ENCODE results near the gene INPP5D. TPM values are rescaled to one million over a fixed set of nuclear protein-coding genes. Genes with fewer than 3 reads are reported as not detected.

Gene INPP5D
- total and polyA plus RNA-seq, 7 experiments from 2014 or later: 41.0 to 232 (median 122) TPM

DNA sequence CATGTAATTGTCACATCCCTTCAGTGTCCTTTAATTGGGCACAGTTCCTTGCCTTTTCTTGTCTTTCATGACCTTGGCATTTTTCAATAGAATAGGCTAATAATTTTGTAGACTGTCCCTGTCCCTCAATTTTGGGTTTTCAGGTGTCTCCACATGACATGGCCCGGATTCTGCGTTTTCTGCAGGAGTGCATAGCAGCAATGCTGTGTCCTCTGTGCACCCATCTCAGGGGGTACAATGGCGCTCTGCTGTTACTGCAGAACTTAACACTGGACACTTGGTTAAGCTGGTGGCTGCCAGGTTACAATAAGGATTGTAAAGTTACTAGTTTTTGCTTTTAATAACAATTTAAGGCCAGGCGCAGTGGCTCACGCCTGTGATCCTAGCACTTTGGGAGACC, 51.3 kb downstream of the INPP5D start:
- intact Hi-C loops (cut with micrococcal nuclease): no loop called here
- peaks cover 24 to 49% of the 10 kb centered on the region in 2 donors for H3K4me1 ChIP-seq (ENCODE audit: control insufficient read depth in 2 of 2, insufficient read depth in 2 of 2, low read length in 2 of 2)
- H3K9me3 ChIP-seq (ENCODE audit: control insufficient read depth in 2 of 3, low read length in 3 of 3): no peaks in the 10 kb centered on the region
- Mint-ChIP-seq H3K4me1 (peaks cover 39 to 91% (median 83%) of the 10 kb centered on the region in 7 donors), H3K9me3 (no peaks in the 10 kb centered on the region), H3K27ac (peak overlapping the region in 2 of 9 donors; percentile 60 to 75), H3K27me3 (no peaks in the 10 kb centered on the region), H3K36me3 (peaks cover 0 to 16% (median 0%) of the 10 kb centered on the region in 5 donors), H3K4me3 (peak overlapping the region in 2 of 10 donors; percentile 19 to 20)
- DNase-seq (no peak), ATAC-seq (no peak)
- no peaks in the 10 kb centered on the region for H3K27me3 ChIP-seq (ENCODE audit: control insufficient read depth in 2 of 2, insufficient read depth in 2 of 2, low read length in 2 of 2)
- POLR2A ChIA-PET: no interaction called here
- no peak overlapping the region for H3K4me3 ChIP-seq (ENCODE audit: low read length)
- H3K36me3 ChIP-seq (ENCODE audit: control insufficient read depth in 2 of 3, insufficient read depth in 3 of 3, low read length in 3 of 3): peaks cover 0 to 5% (median 0%) of the 10 kb centered on the region in 3 experiments
- CTCF ChIA-PET: no interaction called here
- H3K27ac ChIP-seq (ENCODE audit: low read depth, low read length): no peak overlapping the region

GRCh38 chr2:233112329-233112728, 52.2 kb downstream of the INPP5D start:
- Histone ChIP-seq H3K4me1 (ENCODE audit: control insufficient read depth in 2 of 2, insufficient read depth in 2 of 2, low read length in 2 of 2) (peaks cover 24 to 48% of the 10 kb centered on the region in 2 donors), H3K9me3 (ENCODE audit: control insufficient read depth in 2 of 3, low read length in 3 of 3) (no peaks in the 10 kb centered on the region), H3K36me3 (ENCODE audit: control insufficient read depth in 2 of 3, insufficient read depth in 3 of 3, low read length in 3 of 3) (peaks cover 0 to 11% (median 0%) of the 10 kb centered on the region in 3 experiments), H3K4me3 (ENCODE audit: low read length) (no peak overlapping the region), H3K27ac (ENCODE audit: low read depth, low read length) (no peak overlapping the region), H3K27me3 (ENCODE audit: control insufficient read depth in 2 of 2, insufficient read depth in 2 of 2, low read length in 2 of 2) (no peaks in the 10 kb centered on the region)
- peaks cover 0 to 22% (median 0%) of the 10 kb centered on the region in 5 donors for H3K36me3 Mint-ChIP-seq
- no peak for ATAC-seq
- ChIA-PET POLR2A (no interaction called here), CTCF (no interaction called here)
- peak overlapping the region in 1 of 10 donors; percentile 23 for H3K4me3 Mint-ChIP-seq
- H3K4me1 Mint-ChIP-seq: peaks cover 44 to 91% (median 81%) of the 10 kb centered on the region in 7 donors
- H3K9me3 Mint-ChIP-seq: no peaks in the 10 kb centered on the region
- H3K27me3 Mint-ChIP-seq: no peaks in the 10 kb centered on the region
- peak overlapping the region in 2 of 9 donors; percentile 20 to 69 for H3K27ac Mint-ChIP-seq
- intact Hi-C loops (cut with micrococcal nuclease): no loop called here
- no peak for DNase-seq

DNA sequence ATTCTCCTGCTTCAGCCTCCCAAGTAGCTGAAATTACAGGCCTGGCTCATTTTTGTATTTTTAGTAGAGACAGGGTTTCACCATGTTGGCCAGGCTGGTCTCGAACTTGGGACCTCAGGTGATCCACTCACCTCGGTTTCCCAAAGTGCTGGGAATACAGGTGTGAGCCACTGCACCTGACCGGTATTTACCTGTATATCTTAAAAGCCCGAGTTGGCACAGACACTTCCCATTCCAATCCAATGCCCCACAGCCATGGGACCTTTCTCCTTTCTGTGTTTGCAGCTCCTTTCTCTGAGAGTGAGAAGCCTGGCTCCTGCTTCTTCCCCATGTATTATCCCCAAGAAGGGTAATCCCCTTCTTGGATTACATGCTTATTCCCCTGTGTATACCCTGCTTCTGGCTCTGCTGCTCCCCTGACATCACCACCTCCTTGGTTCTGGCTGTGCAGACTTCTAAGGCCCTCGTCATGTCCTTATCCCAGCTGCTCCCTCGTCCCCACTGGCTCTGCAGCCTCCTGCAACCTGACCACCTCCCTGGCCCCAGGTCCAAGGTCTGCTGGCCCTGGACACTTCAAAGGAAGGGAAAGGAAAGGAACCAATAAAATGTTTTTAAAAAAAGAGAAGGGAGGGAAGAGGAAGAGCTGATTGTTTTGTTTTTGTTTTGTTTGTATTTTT, 52.8 kb downstream of the INPP5D start:
- Histone ChIP-seq H3K4me3 (ENCODE audit: low read length) (no peak overlapping the region), H3K27ac (ENCODE audit: low read depth, low read length) (no peak overlapping the region), H3K4me1 (ENCODE audit: control insufficient read depth in 2 of 2, insufficient read depth in 2 of 2, low read length in 2 of 2) (peaks cover 21 to 50% of the 10 kb centered on the region in 2 donors), H3K27me3 (ENCODE audit: control insufficient read depth in 2 of 2, insufficient read depth in 2 of 2, low read length in 2 of 2) (no peaks in the 10 kb centered on the region), H3K9me3 (ENCODE audit: control insufficient read depth in 2 of 3, low read length in 3 of 3) (no peaks in the 10 kb centered on the region), H3K36me3 (ENCODE audit: control insufficient read depth in 2 of 3, insufficient read depth in 3 of 3, low read length in 3 of 3) (peaks cover 0 to 17% (median 3%) of the 10 kb centered on the region in 3 experiments)
- Mint-ChIP-seq H3K4me1 (peaks cover 47 to 91% (median 81%) of the 10 kb centered on the region in 7 donors), H3K4me3 (peak overlapping the region in 6 of 10 donors; percentile 8 to 73 (median 30)), H3K27ac (peak overlapping the region in 8 of 9 donors; percentile 7 to 78 (median 50)), H3K9me3 (no peaks in the 10 kb centered on the region), H3K27me3 (no peaks in the 10 kb centered on the region), H3K36me3 (peaks cover 0 to 25% (median 0%) of the 10 kb centered on the region in 5 donors)
- ChIA-PET POLR2A (interaction anchor here (0.7 kb wide), 1 partner anchor 37 kb away, joined by 3 read pairs; no protein-coding TSS in a partner anchor), CTCF (interaction anchor here (1.0 kb wide), 1 partner anchor 16 kb away, joined by 3 read pairs; no protein-coding TSS in a partner anchor)
- intact Hi-C loops (cut with micrococcal nuclease): no loop called here
- no peak for ATAC-seq
- no peak for DNase-seq

GRCh38 chr2:233114421-233114861, 54.3 kb downstream of the INPP5D start:
- Mint-ChIP-seq H3K36me3 (peaks cover 0 to 33% (median 9%) of the 10 kb centered on the region in 5 donors), H3K27ac (peak overlapping the region in 8 of 9 donors; percentile 15 to 84 (median 72)), H3K4me1 (peaks cover 49 to 91% (median 81%) of the 10 kb centered on the region in 7 donors), H3K4me3 (peak overlapping the region in 8 of 10 donors; percentile 37 to 75 (median 61)), H3K27me3 (no peaks in the 10 kb centered on the region), H3K9me3 (no peaks in the 10 kb centered on the region)
- Histone ChIP-seq H3K27ac (ENCODE audit: low read depth, low read length) (no peak overlapping the region), H3K4me3 (ENCODE audit: low read length) (no peak overlapping the region), H3K36me3 (ENCODE audit: control insufficient read depth in 2 of 3, insufficient read depth in 3 of 3, low read length in 3 of 3) (peaks cover 0 to 23% (median 6%) of the 10 kb centered on the region in 3 experiments), H3K4me1 (ENCODE audit: control insufficient read depth in 2 of 2, insufficient read depth in 2 of 2, low read length in 2 of 2) (peaks cover 7 to 55% of the 10 kb centered on the region in 2 donors), H3K27me3 (ENCODE audit: control insufficient read depth in 2 of 2, insufficient read depth in 2 of 2, low read length in 2 of 2) (no peaks in the 10 kb centered on the region), H3K9me3 (ENCODE audit: control insufficient read depth in 2 of 3, low read length in 3 of 3) (no peaks in the 10 kb centered on the region)
- ATAC-seq (peak; percentile 67), DNase-seq (peak in 6 of 9 donors; percentile 26 to 47 (median 34))
- POLR2A ChIA-PET: no interaction called here
- intact Hi-C loops (cut with micrococcal nuclease): loop anchor here in 1 of 2 donors (2.0 kb wide), 1 partner anchor 54 kb away; the partner anchor contains the start of gene INPP5D
- CTCF ChIA-PET: interaction anchor here (0.6 to 0.7 kb wide), 2 partner anchors 19 to 45 kb away, joined by 3 read pairs; no protein-coding TSS in a partner anchor

DNA sequence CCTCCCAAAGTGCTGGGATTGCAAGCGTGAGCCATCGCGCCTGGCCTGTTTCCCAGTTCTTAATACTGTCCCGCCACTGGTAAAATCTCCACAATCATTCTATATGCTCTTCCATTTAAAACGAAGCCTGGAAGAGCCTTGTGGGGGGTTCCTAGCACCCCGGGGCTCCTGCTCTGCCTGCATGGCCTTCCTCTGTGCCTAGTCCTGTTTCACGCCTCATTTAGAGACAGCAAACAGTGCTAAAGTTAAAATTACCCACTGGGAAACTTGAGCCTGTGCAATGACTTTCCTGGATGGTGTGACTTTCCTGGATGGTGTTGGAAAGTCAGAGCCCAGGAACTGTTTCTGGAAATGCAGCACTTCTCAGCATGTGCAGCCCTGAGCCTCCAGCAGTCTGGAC, 55.0 kb downstream of the INPP5D start:
- peaks cover 50 to 93% (median 84%) of the 10 kb centered on the region in 7 donors for H3K4me1 Mint-ChIP-seq
- H3K27ac ChIP-seq (ENCODE audit: low read depth, low read length): no peak overlapping the region
- DNase-seq: no peak
- peak overlapping the region in 5 of 9 donors; percentile 32 to 78 (median 71) for H3K27ac Mint-ChIP-seq
- H3K9me3 ChIP-seq (ENCODE audit: control insufficient read depth in 2 of 3, low read length in 3 of 3): no peaks in the 10 kb centered on the region
- no peaks in the 10 kb centered on the region for H3K27me3 Mint-ChIP-seq
- ChIA-PET CTCF (no interaction called here), POLR2A (interaction anchor here (0.6 to 0.9 kb wide), 2 partner anchors 39 to 58 kb away, joined by 4 read pairs; no protein-coding TSS in a partner anchor)
- peaks cover 0 to 23% (median 6%) of the 10 kb centered on the region in 3 experiments for H3K36me3 ChIP-seq (ENCODE audit: control insufficient read depth in 2 of 3, insufficient read depth in 3 of 3, low read length in 3 of 3)
- intact Hi-C loops (cut with micrococcal nuclease): loop anchor here in 1 of 2 donors (2.0 to 5.0 kb wide), 2 partner anchors 33 to 54 kb away; partner anchors contain the start of gene INPP5D
- no peak for ATAC-seq
- peaks cover 7 to 55% of the 10 kb centered on the region in 2 donors for H3K4me1 ChIP-seq (ENCODE audit: control insufficient read depth in 2 of 2, insufficient read depth in 2 of 2, low read length in 2 of 2)
- H3K9me3 Mint-ChIP-seq: no peaks in the 10 kb centered on the region
- H3K4me3 ChIP-seq (ENCODE audit: low read length): no peak overlapping the region
- H3K36me3 Mint-ChIP-seq: peaks cover 0 to 37% (median 12%) of the 10 kb centered on the region in 5 donors
- no peaks in the 10 kb centered on the region for H3K27me3 ChIP-seq (ENCODE audit: control insufficient read depth in 2 of 2, insufficient read depth in 2 of 2, low read length in 2 of 2)
- peak overlapping the region in 8 of 10 donors; percentile 32 to 73 (median 50) for H3K4me3 Mint-ChIP-seq

- POLR2A ChIA-PET: interaction anchor here (0.6 to 0.9 kb wide), 4 partner anchors 40 to 312 kb away, joined by 3 to 4 read pairs (median 4); no protein-coding TSS in a partner anchor
- no peaks in the 10 kb centered on the region for H3K9me3 Mint-ChIP-seq
- Histone ChIP-seq H3K27ac (ENCODE audit: low read depth, low read length) (no peak overlapping the region), H3K27me3 (ENCODE audit: control insufficient read depth in 2 of 2, insufficient read depth in 2 of 2, low read length in 2 of 2) (no peaks in the 10 kb centered on the region), H3K4me3 (ENCODE audit: low read length) (no peak overlapping the region), H3K36me3 (ENCODE audit: control insufficient read depth in 2 of 3, insufficient read depth in 3 of 3, low read length in 3 of 3) (peaks cover 0 to 23% (median 6%) of the 10 kb centered on the region in 3 experiments), H3K9me3 (ENCODE audit: control insufficient read depth in 2 of 3, low read length in 3 of 3) (no peaks in the 10 kb centered on the region), H3K4me1 (ENCODE audit: control insufficient read depth in 2 of 2, insufficient read depth in 2 of 2, low read length in 2 of 2) (peaks cover 7 to 55% of the 10 kb centered on the region in 2 donors)
- CTCF ChIA-PET: no interaction called here
- DNase-seq (no peak), ATAC-seq (no peak)
- intact Hi-C loops (cut with micrococcal nuclease): loop anchor here in 1 of 2 donors (2.0 to 5.0 kb wide), 2 partner anchors 33 to 55 kb away; partner anchors contain the start of gene INPP5D
- H3K27me3 Mint-ChIP-seq: no peaks in the 10 kb centered on the region
- H3K4me3 Mint-ChIP-seq: peak overlapping the region in 8 of 10 donors; percentile 9 to 73 (median 39)
- H3K36me3 Mint-ChIP-seq: peaks cover 0 to 37% (median 15%) of the 10 kb centered on the region in 5 donors
- peak overlapping the region in 5 of 9 donors; percentile 10 to 75 (median 59) for H3K27ac Mint-ChIP-seq
- H3K4me1 Mint-ChIP-seq: peaks cover 50 to 89% (median 80%) of the 10 kb centered on the region in 7 donors
Observed at GRCh38 chr2:233115741-233116140, 55.6 kb downstream of the INPP5D start.

Measured in naive thymus-derived CD4-positive, alpha-beta T cell (primary cell).